ENCODE results near the gene CDH12. TPM values are rescaled to one million over a fixed set of nuclear protein-coding genes. Genes with fewer than 3 reads are reported as not detected.

Gene CDH12
- total RNA-seq, 6 experiments from 2014 or later: not detected

DNA sequence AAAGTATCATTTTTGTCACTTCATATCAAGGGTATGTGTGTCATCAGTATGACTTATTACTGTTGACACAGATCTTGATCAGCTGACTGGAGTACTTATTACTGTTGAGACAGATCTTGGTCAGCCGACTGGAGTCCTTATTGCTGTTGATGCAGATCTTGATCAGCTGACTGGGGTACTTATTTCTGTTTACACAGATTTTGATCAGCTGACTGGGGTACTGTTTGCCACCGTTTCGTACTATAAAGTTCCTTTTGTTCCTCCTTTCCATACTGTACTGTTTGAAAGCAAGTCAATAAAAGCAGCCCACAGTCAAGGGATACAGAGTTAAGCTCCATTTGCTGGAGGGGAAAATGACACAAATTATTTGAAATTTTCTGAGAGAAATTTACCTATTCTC lies 347.3 kb downstream of the CDH12 start:
- no peak overlapping the region for H3K27ac Mint-ChIP-seq
- H3K9me3 Mint-ChIP-seq: peaks cover 35% of the 10 kb centered on the region
- H3K27me3 Mint-ChIP-seq (ENCODE audit: insufficient read depth): no peaks in the 10 kb centered on the region
- no peaks in the 10 kb centered on the region; the same call in 1 of the 2 replicates for H3K36me3 Mint-ChIP-seq (ENCODE audit: low read depth)
- no peaks in the 10 kb centered on the region for H3K4me1 Mint-ChIP-seq (ENCODE audit: low read depth)
- DNase-seq: no peak
- TF ChIP-seq CTCF (IDR thresholded peaks at IDR 0.05): no peak
- H3K4me3 Mint-ChIP-seq: no peak overlapping the region

DNA sequence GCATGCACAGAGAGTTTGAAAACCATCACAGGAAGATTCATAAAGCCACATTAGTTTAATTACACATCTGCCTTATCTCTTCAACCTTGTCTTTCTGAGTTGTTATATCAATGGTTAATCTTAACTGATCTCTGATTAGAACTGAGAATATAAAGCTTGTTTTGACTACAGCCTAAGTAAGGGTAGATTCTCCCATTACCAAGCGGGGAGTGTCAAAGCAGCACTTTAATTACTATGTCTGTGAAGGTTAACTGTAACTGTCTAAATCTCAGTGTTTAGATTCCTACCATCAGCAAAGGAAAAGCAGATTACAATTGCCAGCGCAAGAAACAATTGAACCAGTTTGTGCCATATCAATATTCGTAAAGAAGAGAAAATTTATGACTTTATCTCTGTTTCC lies 348.7 kb downstream of the CDH12 start:
- no peaks in the 10 kb centered on the region for H3K27me3 Mint-ChIP-seq (ENCODE audit: insufficient read depth)
- DNase-seq: no peak
- H3K4me3 Mint-ChIP-seq: no peak overlapping the region
- no peak for TF ChIP-seq CTCF (IDR thresholded peaks at IDR 0.05)
- no peaks in the 10 kb centered on the region for H3K4me1 Mint-ChIP-seq (ENCODE audit: low read depth)
- peaks cover 43% of the 10 kb centered on the region for H3K9me3 Mint-ChIP-seq
- H3K27ac Mint-ChIP-seq: no peak overlapping the region
- no peaks in the 10 kb centered on the region; the same call in 1 of the 2 replicates for H3K36me3 Mint-ChIP-seq (ENCODE audit: low read depth)

DNA sequence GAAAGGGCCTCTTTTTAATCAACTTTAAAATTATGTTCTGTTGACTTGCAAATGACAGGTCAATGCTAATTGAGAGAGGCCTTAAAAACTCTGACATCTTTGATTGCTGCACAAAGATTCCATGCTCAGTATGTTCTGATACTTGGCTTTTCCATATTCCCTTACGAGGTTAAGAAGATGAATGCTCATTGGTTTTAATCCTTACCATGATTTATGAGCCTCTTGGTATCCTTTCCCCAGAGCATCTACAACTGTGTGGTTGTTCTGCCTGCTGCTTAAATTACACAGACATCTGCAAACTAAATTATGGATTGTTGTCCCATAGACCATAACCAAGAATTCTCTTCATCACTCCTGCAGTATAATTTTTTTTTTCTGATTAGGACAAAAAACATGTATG lies 352.6 kb downstream of the CDH12 start:
- no peaks in the 10 kb centered on the region for H3K27me3 Mint-ChIP-seq (ENCODE audit: insufficient read depth)
- H3K36me3 Mint-ChIP-seq (ENCODE audit: low read depth): no peaks in the 10 kb centered on the region; the same call in 1 of the 2 replicates
- no peaks in the 10 kb centered on the region for H3K4me1 Mint-ChIP-seq (ENCODE audit: low read depth)
- no peak for TF ChIP-seq CTCF (IDR thresholded peaks at IDR 0.05)
- H3K9me3 Mint-ChIP-seq: peaks cover 45% of the 10 kb centered on the region
- no peak for DNase-seq
- H3K4me3 Mint-ChIP-seq: no peak overlapping the region
- no peak overlapping the region for H3K27ac Mint-ChIP-seq

GRCh38 chr5:22496666-22497065 lies 356.5 kb downstream of the CDH12 start:
- DNase-seq: no peak
- Mint-ChIP-seq H3K27me3 (ENCODE audit: insufficient read depth) (no peaks in the 10 kb centered on the region), H3K4me3 (no peak overlapping the region), H3K4me1 (ENCODE audit: low read depth) (no peaks in the 10 kb centered on the region), H3K27ac (no peak overlapping the region), H3K36me3 (ENCODE audit: low read depth) (peaks cover 5% of the 10 kb centered on the region; the same call in 1 of the 2 replicates), H3K9me3 (peaks cover 51% of the 10 kb centered on the region)
- TF ChIP-seq CTCF (IDR thresholded peaks at IDR 0.05): no peak

- no peak overlapping the region for H3K4me3 Mint-ChIP-seq
- no peak for TF ChIP-seq CTCF (IDR thresholded peaks at IDR 0.05)
- H3K27ac Mint-ChIP-seq: no peak overlapping the region
- peaks cover 5% of the 10 kb centered on the region; the same call in 1 of the 2 replicates for H3K36me3 Mint-ChIP-seq (ENCODE audit: low read depth)
- H3K9me3 Mint-ChIP-seq: peaks cover 50% of the 10 kb centered on the region
- no peaks in the 10 kb centered on the region for H3K27me3 Mint-ChIP-seq (ENCODE audit: insufficient read depth)
- no peaks in the 10 kb centered on the region for H3K4me1 Mint-ChIP-seq (ENCODE audit: low read depth)
- no peak for DNase-seq
Measured at GRCh38 chr5:22495016-22495720, 358.0 kb downstream of the CDH12 start.

Measured in HFFc6 (cell line).